OCI-LY3 (cell line): ENCODE results near the gene RGS1.
"Not testable (repeated sequence)": the region's sequence is repeated elsewhere in the genome, so short reads cannot be mapped to it uniquely, and the experiment has no call there.

Experiments used
- H2AFZ ChIP-seq: fragments of 200-600, 300-600 bp; shearing (Covaris generic); 2 replicates; pipeline ENCODE4 v1.6.0; 2014; ENCODE audit warnings: antibody characterized with exemption, low read depth, low read length
- H3K27ac ChIP-seq: fragments of 200-600, 300-600 bp; sonication (generic); 2 replicates; pipeline ENCODE4 v1.5.1; 2014; ENCODE audit warnings: mild to moderate bottlenecking, low read length, moderate library complexity, mixed read lengths
- H3K27me3 ChIP-seq: fragments of 200-600, 300-600 bp; sonication (generic); 2 replicates; pipeline ENCODE4 v1.6.1; 2014; ENCODE audit warnings: low read depth, low read length, mixed read lengths
- H3K36me3 ChIP-seq: fragments of 200-600, 300-600 bp; sonication (generic); replicated peaks from 2 replicates; pipeline ENCODE3; 2014; ENCODE audit warnings: low read depth, low read length, mixed read lengths
- H3K4me1 ChIP-seq: fragments of 300-600, 200-600 bp; sonication (generic); 2 replicates; pipeline ENCODE4 v1.6.1; 2014; ENCODE audit warnings: low read length, mixed read lengths
- H3K4me2 ChIP-seq: fragments of 200-600, 300-600 bp; sonication (generic); 2 replicates; pipeline ENCODE4 v1.6.1; 2014; ENCODE audit warnings: low read length, mixed read lengths
- H3K4me3 ChIP-seq: fragments of 300-600, 200-600 bp; sonication (generic); 2 replicates; pipeline ENCODE4 v1.5.1; 2014; ENCODE audit warnings: antibody characterized with exemption, mild to moderate bottlenecking, low read length, moderate library complexity
- H3K79me2 ChIP-seq: fragments of 300-600, 200-600 bp; shearing (Covaris generic); 2 replicates; pipeline ENCODE4 v1.6.1; 2014; ENCODE audit warnings: mild to moderate bottlenecking, low read length, mixed read lengths
- H3K9ac ChIP-seq: fragments of 300-600, 200-600 bp; shearing (Covaris generic); 2 replicates; pipeline ENCODE4 v1.6.0; 2014; ENCODE audit warnings: mild to moderate bottlenecking, low read length, moderate library complexity
- H3K9me3 ChIP-seq: fragments of 200-600, 300-600 bp; shearing (Covaris generic); 2 replicates; pipeline ENCODE4 v1.6.1; 2014; ENCODE audit warnings: low read length, mixed read lengths; ENCODE audit not compliant: insufficient read depth
- H4K20me1 ChIP-seq: fragments of 200-600, 300-600 bp; sonication (generic); 2 replicates; pipeline ENCODE4 v1.6.1; 2016; ENCODE audit warnings: low read length, mixed read lengths; ENCODE audit not compliant: insufficient read depth
- CTCF ChIP-seq: fragments of 200-600, 300-600 bp; sonication (generic); IDR thresholded peaks from 2 replicates; pipeline ENCODE4 v1.5.1; 2014; ENCODE audit warnings: antibody characterized with exemption, low read length, low read depth
- EZH2phosphoT487 ChIP-seq: fragments of 200-600 bp; shearing (Covaris generic); IDR thresholded peaks from 2 replicates; pipeline ENCODE4 v1.6.1; 2018; ENCODE audit warnings: antibody characterized with exemption, mixed run types, low read depth

The RGS1 gene

GRCh38 chr1:192529031-192529755, 46.4 kb upstream of the RGS1 start:
- Histone ChIP-seq H3K36me3 (no peaks in the 10 kb centered on the region), H3K4me3 (peak overlapping the region; percentile 55), H3K27ac (peak overlapping the region; percentile 94), H3K4me1 (peaks cover 57% of the 10 kb centered on the region), H3K79me2 (no peaks in the 10 kb centered on the region), H3K4me2 (peak overlapping the region; percentile 84), H4K20me1 (no peaks in the 10 kb centered on the region), H3K9ac (peak overlapping the region; percentile 72), H2AFZ (no peak overlapping the region), H3K9me3 (no peaks in the 10 kb centered on the region), H3K27me3 (no peaks in the 10 kb centered on the region)
- no peak for TF ChIP-seq EZH2phosphoT487
- no peak for TF ChIP-seq CTCF

GRCh38 chr1:192529811-192530210, 45.8 kb upstream of the RGS1 start:
- H3K9ac ChIP-seq: peak overlapping the region; percentile 72
- H3K79me2 ChIP-seq: no peaks in the 10 kb centered on the region
- no peaks in the 10 kb centered on the region for H3K9me3 ChIP-seq
- H3K4me3 ChIP-seq: peak overlapping the region; percentile 55
- no peaks in the 10 kb centered on the region for H4K20me1 ChIP-seq
- peak overlapping the region; percentile 84 for H3K4me2 ChIP-seq
- no peak overlapping the region for H2AFZ ChIP-seq
- H3K36me3 ChIP-seq: no peaks in the 10 kb centered on the region
- TF ChIP-seq EZH2phosphoT487 (no peak), CTCF (no peak)
- H3K27ac ChIP-seq: peak overlapping the region; percentile 94
- no peaks in the 10 kb centered on the region for H3K27me3 ChIP-seq
- H3K4me1 ChIP-seq: peaks cover 57% of the 10 kb centered on the region

- Histone ChIP-seq H3K4me3 (peak overlapping the region; percentile 55), H3K27ac (peak overlapping the region; percentile 94), H4K20me1 (no peaks in the 10 kb centered on the region), H3K36me3 (no peaks in the 10 kb centered on the region), H3K9me3 (no peaks in the 10 kb centered on the region), H3K9ac (peak overlapping the region; percentile 72), H3K79me2 (no peaks in the 10 kb centered on the region), H3K27me3 (no peaks in the 10 kb centered on the region), H3K4me2 (peak overlapping the region; percentile 84), H3K4me1 (peaks cover 58% of the 10 kb centered on the region), H2AFZ (no peak overlapping the region)
- no peak for TF ChIP-seq EZH2phosphoT487
- no peak for TF ChIP-seq CTCF
Measured at GRCh38 chr1:192530254-192530653, 45.3 kb upstream of the RGS1 start.

GRCh38 chr1:192531037-192531703, 44.4 kb upstream of the RGS1 start:
- peak overlapping the region; percentile 94 for H3K27ac ChIP-seq
- H3K9ac ChIP-seq: peak overlapping the region; percentile 54
- not testable (repeated sequence) for H3K9me3 ChIP-seq, H2AFZ ChIP-seq, H3K36me3 ChIP-seq, H3K79me2 ChIP-seq, H4K20me1 ChIP-seq, H3K27me3 ChIP-seq
- peak overlapping the region; percentile 84 for H3K4me2 ChIP-seq
- peak overlapping the region; percentile 31 for H3K4me3 ChIP-seq
- peaks cover 66% of the 10 kb centered on the region for H3K4me1 ChIP-seq
